BJ (cell line): ENCODE data around the gene FUZ. TPM values are rescaled to one million over a fixed set of nuclear protein-coding genes. Genes with fewer than 3 reads are reported as not detected.

Experiments used
- CTCF ChIA-PET: fragments of 350-600 bp; formaldehyde crosslinking; extraction: SDS; loops from one replicate; lab custom pipeline; 2021; ENCODE audit warnings: antibody characterized with exemption, inconsistent platforms; lab: Yijun Ruan, JAX
- POLR2A ChIA-PET: fragments of 300-600 bp; sonication (Branson Sonifier 250); formaldehyde crosslinking; extraction: SDS; loops from one replicate; lab custom pipeline; 2021; ENCODE audit warnings: antibody characterized with exemption; lab: Charles Lee
- DNase-seq: peaks from one replicate; pipeline ENCODE4 v3.0.0-alpha.2; 2011; ENCODE audit warnings: low read depth
- H3K27me3 ChIP-seq: 2 replicates; pipeline ENCODE4 v1.6.0; 2011; ENCODE audit warnings: low read length; ENCODE audit not compliant: control insufficient read depth, insufficient read depth
- H3K36me3 ChIP-seq: 2 replicates; pipeline ENCODE4 v1.5.1; 2011; ENCODE audit warnings: low read length; ENCODE audit not compliant: control insufficient read depth, insufficient read depth
- H3K4me3 ChIP-seq: 2 replicates; pipeline ENCODE4 v1.5.1; 2011; ENCODE audit warnings: low read depth, mild to moderate bottlenecking, control low read depth, low read length
- polyA plus RNA-seq: library from polyadenylated mRNA; depleted of rRNA; stranded (reverse); fragments of >200 nt; gene quantifications from 2 replicates; pipeline ENCODE4 v1.2.3, GENCODE V29; 2011
- TF ChIP-seq, protein P1 (sequence below): IDR thresholded peaks from 2 replicates; pipeline ENCODE4 v1.5.1; 2011; ENCODE audit warnings: low read depth, mild to moderate bottlenecking, control low read depth, inconsistent platforms, low read length, moderate library complexity; ENCODE audit not compliant: insufficient read depth

Gene FUZ
- polyA plus RNA-seq, 1 experiment: 14.3 TPM

- CTCF ChIA-PET: interaction anchor here (0.7 kb wide), 1 partner anchor 503 kb away, joined by 3 read pairs; no protein-coding TSS in a partner anchor
- DNase-seq: no peak
- Histone ChIP-seq H3K4me3 (no peak overlapping the region), H3K27me3 (no peaks in the 10 kb centered on the region), H3K36me3 (peaks cover 25% of the 10 kb centered on the region)
- POLR2A ChIA-PET: interaction anchor here (0.7 to 1.2 kb wide), 2 partner anchors 16 to 30 kb away, joined by 4 to 5 read pairs; no protein-coding TSS in a partner anchor
- TF ChIP-seq, protein P1, sequence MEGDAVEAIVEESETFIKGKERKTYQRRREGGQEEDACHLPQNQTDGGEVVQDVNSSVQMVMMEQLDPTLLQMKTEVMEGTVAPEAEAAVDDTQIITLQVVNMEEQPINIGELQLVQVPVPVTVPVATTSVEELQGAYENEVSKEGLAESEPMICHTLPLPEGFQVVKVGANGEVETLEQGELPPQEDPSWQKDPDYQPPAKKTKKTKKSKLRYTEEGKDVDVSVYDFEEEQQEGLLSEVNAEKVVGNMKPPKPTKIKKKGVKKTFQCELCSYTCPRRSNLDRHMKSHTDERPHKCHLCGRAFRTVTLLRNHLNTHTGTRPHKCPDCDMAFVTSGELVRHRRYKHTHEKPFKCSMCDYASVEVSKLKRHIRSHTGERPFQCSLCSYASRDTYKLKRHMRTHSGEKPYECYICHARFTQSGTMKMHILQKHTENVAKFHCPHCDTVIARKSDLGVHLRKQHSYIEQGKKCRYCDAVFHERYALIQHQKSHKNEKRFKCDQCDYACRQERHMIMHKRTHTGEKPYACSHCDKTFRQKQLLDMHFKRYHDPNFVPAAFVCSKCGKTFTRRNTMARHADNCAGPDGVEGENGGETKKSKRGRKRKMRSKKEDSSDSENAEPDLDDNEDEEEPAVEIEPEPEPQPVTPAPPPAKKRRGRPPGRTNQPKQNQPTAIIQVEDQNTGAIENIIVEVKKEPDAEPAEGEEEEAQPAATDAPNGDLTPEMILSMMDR: no peak
Measured at GRCh38 chr19:49786376-49786820, 26.7 kb downstream of the FUZ start.

GRCh38 chr19:49782515-49782914, 30.6 kb downstream of the FUZ start:
- CTCF ChIA-PET: no interaction called here

DNA sequence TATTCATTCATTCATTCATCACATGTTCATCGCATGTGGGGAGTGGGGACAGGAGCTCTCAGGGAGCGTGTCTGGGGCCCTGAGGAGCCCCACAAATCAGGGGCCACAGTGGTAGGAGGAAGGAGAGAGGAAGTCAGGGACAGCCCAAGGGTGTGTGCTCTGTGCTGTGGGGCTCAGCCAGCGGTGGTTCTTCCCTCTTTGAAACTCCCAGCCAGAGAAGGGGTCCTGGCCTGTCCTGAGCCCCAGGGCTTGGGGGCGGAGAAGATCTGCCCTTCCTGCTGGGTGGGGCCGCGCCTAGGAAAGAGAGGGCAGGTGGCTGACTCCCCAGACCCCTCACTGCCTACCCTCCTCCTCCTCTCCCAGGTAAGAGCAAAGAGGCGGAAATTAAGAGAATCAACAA, 31.7 kb downstream of the FUZ start:
- H3K27me3 ChIP-seq: no peaks in the 10 kb centered on the region
- TF ChIP-seq, protein P1: no peak
- POLR2A ChIA-PET: no interaction called here
- no peak for DNase-seq
- CTCF ChIA-PET: no interaction called here
- no peak overlapping the region for H3K4me3 ChIP-seq
- peaks cover 18% of the 10 kb centered on the region for H3K36me3 ChIP-seq

More at GRCh38 chr19:49782515-49782914, 30.6 kb downstream of the FUZ start:
- Histone ChIP-seq H3K27me3 (no peaks in the 10 kb centered on the region), H3K4me3 (no peak overlapping the region), H3K36me3 (peaks cover 17% of the 10 kb centered on the region)
- TF ChIP-seq, protein P1: no peak
- DNase-seq: no peak
- POLR2A ChIA-PET: no interaction called here

GRCh38 chr19:49780861-49781260, 32.2 kb downstream of the FUZ start:
- TF ChIP-seq, protein P1: no peak
- no peak overlapping the region for H3K4me3 ChIP-seq
- H3K27me3 ChIP-seq: no peaks in the 10 kb centered on the region
- ChIA-PET CTCF (interaction anchor here (0.6 kb wide), 1 partner anchor 67 kb away, joined by 3 read pairs; no protein-coding TSS in a partner anchor), POLR2A (no interaction called here)
- peaks cover 21% of the 10 kb centered on the region for H3K36me3 ChIP-seq
- no peak for DNase-seq

DNA sequence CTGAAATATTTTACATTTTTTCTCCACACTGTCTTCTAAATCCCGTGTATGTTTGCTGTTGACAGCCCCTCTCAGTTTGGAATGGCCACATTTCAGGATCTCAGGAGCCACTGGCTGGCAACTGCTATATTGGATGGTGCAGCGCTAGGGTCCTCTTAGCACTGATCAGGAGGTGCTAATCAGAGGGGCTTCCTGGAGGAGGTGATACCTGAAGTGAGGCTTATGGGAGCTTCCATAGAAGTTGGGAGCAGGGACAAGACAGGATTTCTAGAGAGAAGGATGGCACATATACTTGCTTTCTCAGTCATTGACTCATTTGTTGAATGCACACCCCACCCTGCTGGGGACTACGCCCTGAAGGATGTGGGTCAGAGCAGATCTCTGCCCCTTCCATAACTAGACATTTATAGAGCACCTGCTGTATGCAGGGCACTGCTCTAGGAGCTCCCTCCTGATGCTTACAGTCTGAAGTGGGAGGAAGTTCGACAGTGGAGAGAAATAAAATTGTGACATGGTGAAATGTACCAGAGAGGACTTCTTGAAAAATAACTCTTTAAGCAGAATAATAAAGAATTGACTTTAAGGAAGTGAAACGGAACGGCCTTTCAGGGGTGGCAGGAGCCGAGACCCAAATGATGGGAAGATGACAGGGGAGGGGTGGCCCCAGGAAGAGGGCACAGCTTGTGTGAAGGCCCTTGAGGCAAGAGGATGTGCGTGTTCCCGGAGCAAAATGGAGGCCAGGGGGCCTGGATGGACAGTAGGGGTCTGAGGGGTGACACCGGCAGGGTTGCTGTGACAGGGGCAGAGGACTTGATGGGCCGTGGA, 33.1 kb downstream of the FUZ start:
- no peaks in the 10 kb centered on the region for H3K27me3 ChIP-seq
- CTCF ChIA-PET: interaction anchor here (0.6 kb wide), 1 partner anchor 68 kb away, joined by 3 read pairs; no protein-coding TSS in a partner anchor
- no peak for DNase-seq
- no peak overlapping the region for H3K4me3 ChIP-seq
- POLR2A ChIA-PET: no interaction called here
- H3K36me3 ChIP-seq: peaks cover 22% of the 10 kb centered on the region
- TF ChIP-seq, protein P1: no peak
